Neural progenitor cell (in vitro differentiated cells): Measurements from ENCODE around the gene POU2AF2. TPM values are rescaled to one million over a fixed set of nuclear protein-coding genes. Genes with fewer than 3 reads are reported as not detected.

Source experiments
- DNase-seq: peaks from one replicate; pipeline ENCODE4 v3.0.0-alpha.2; 2016; ENCODE audit warnings: low spot score
- H2AFZ ChIP-seq: fragments of 200-600 bp; sonication (generic); replicated peaks from 2 replicates; pipeline ENCODE4 v1.6.1; 2016; ENCODE audit warnings: antibody characterized with exemption
- H3F3A ChIP-seq: fragments of 200-600 bp; sonication (generic); 2 replicates; pipeline ENCODE4 v1.6.1; 2016; ENCODE audit warnings: antibody characterized with exemption, low read depth
- H3K27ac ChIP-seq: fragments of 200-600 bp; sonication (generic); 2 replicates; pipeline ENCODE4 v1.5.1; 2016; ENCODE audit warnings: mild to moderate bottlenecking
- H3K27me3 ChIP-seq: fragments of 200-600 bp; sonication (generic); 2 replicates; pipeline ENCODE4 v1.6.1; 2016; ENCODE audit warnings: mild to moderate bottlenecking, moderate library complexity
- H3K36me3 ChIP-seq: fragments of 200-600 bp; sonication (generic); 2 replicates; pipeline ENCODE4 v1.5.1; 2016
- H3K4me1 ChIP-seq: fragments of 200-600 bp; sonication (generic); 2 replicates; pipeline ENCODE4 v1.6.1; 2016; ENCODE audit warnings: mixed run types
- H3K4me2 ChIP-seq: fragments of 200-600 bp; sonication (generic); 2 replicates; pipeline ENCODE4 v1.6.1; 2016
- H3K4me3 ChIP-seq: fragments of 200-600 bp; sonication (generic); 2 replicates; pipeline ENCODE4 v1.5.1; 2016
- H3K79me2 ChIP-seq: fragments of 200-600 bp; sonication (generic); 2 replicates; pipeline ENCODE4 v1.6.1; 2016; ENCODE audit warnings: low read depth
- H3K9ac ChIP-seq: fragments of 200-600 bp; sonication (generic); 2 replicates; pipeline ENCODE4 v1.6.1; 2016
- H3K9me3 ChIP-seq: fragments of 200-600 bp; sonication (generic); 2 replicates; pipeline ENCODE4 v1.5.1; 2016; ENCODE audit warnings: low read depth
- H4K20me1 ChIP-seq: fragments of 200-600 bp; sonication (generic); 2 replicates; pipeline ENCODE4 v1.6.1; 2016; ENCODE audit warnings: low read depth
- H3K27ac Mint-ChIP-seq: 3 replicates; pipeline ENCODE4 v1.8.0; 2021; ENCODE audit warnings: mixed read lengths
- H3K27me3 Mint-ChIP-seq: 2 replicates; pipeline ENCODE4 v1.8.0; 2022; ENCODE audit warnings: low read depth, mild to moderate bottlenecking, inconsistent platforms, moderate library complexity, mixed read lengths; ENCODE audit not compliant: insufficient read depth
- H3K36me3 Mint-ChIP-seq: 3 replicates; pipeline ENCODE4 v1.8.0; 2021; ENCODE audit warnings: mixed read lengths
- H3K4me1 Mint-ChIP-seq: 3 replicates; pipeline ENCODE4 v1.8.0; 2021; ENCODE audit warnings: mixed read lengths
- H3K4me3 Mint-ChIP-seq: 3 replicates; pipeline ENCODE4 v1.8.0; 2021; ENCODE audit warnings: mild to moderate bottlenecking, moderate library complexity, mixed read lengths
- H3K9me3 Mint-ChIP-seq: 3 replicates; pipeline ENCODE4 v1.8.0; 2020; ENCODE audit warnings: mixed read lengths
- EZH2 ChIP-seq: fragments of 200-600 bp; sonication (generic); IDR thresholded peaks from 2 replicates; pipeline ENCODE4 v1.6.1; 2017; ENCODE audit warnings: antibody characterized with exemption, mild to moderate bottlenecking, moderate library complexity
- EZH2phosphoT487 ChIP-seq: fragments of 200-600 bp; sonication (generic); IDR thresholded peaks from 2 replicates; pipeline ENCODE4 v1.6.1; 2017; ENCODE audit warnings: antibody characterized with exemption
- total RNA-seq: library from RNA; depleted of rRNA; stranded (reverse); fragments of >200 nt; gene quantifications from 2 replicates; pipeline ENCODE4 v1.2.3, GENCODE V29; 2015; ENCODE audit warnings: low replicate concordance
- TF ChIP-seq, protein P1 (sequence below): fragments of 200-600 bp; sonication (generic); IDR thresholded peaks from 2 replicates; pipeline ENCODE4 v1.5.1; 2017; ENCODE audit warnings: antibody characterized with exemption, mild to moderate bottlenecking

The POU2AF2 gene
- total RNA-seq, 1 donor from 2014 or later = not detected

GRCh38 chr11:111299101-111300026 lies 53.8 kb downstream of the POU2AF2 start:
- H3K27ac Mint-ChIP-seq = no peak overlapping the region
- Histone ChIP-seq H3F3A (peaks cover 10% of the 10 kb centered on the region), H3K4me2 (peak overlapping the region; percentile 91), H3K4me1 (no peaks in the 10 kb centered on the region), H3K9me3 (no peaks in the 10 kb centered on the region), H3K27ac (no peak overlapping the region), H3K27me3 (peaks cover 58% of the 10 kb centered on the region), H3K79me2 (no peaks in the 10 kb centered on the region), H4K20me1 (no peaks in the 10 kb centered on the region), H3K36me3 (no peaks in the 10 kb centered on the region), H3K9ac (peak overlapping the region; percentile 40), H2AFZ (peak overlapping the region; percentile 96), H3K4me3 (peak overlapping the region; percentile 85)
- peaks cover 22% of the 10 kb centered on the region for H3K27me3 Mint-ChIP-seq
- peak overlapping the region; percentile 82 for H3K4me3 Mint-ChIP-seq
- H3K4me1 Mint-ChIP-seq = peaks cover 14% of the 10 kb centered on the region
- H3K9me3 Mint-ChIP-seq = no peaks in the 10 kb centered on the region
- TF ChIP-seq, protein P1, sequence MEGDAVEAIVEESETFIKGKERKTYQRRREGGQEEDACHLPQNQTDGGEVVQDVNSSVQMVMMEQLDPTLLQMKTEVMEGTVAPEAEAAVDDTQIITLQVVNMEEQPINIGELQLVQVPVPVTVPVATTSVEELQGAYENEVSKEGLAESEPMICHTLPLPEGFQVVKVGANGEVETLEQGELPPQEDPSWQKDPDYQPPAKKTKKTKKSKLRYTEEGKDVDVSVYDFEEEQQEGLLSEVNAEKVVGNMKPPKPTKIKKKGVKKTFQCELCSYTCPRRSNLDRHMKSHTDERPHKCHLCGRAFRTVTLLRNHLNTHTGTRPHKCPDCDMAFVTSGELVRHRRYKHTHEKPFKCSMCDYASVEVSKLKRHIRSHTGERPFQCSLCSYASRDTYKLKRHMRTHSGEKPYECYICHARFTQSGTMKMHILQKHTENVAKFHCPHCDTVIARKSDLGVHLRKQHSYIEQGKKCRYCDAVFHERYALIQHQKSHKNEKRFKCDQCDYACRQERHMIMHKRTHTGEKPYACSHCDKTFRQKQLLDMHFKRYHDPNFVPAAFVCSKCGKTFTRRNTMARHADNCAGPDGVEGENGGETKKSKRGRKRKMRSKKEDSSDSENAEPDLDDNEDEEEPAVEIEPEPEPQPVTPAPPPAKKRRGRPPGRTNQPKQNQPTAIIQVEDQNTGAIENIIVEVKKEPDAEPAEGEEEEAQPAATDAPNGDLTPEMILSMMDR = peak; percentile 62
- TF ChIP-seq EZH2phosphoT487 (no peak), EZH2 (peak; percentile 4)
- H3K36me3 Mint-ChIP-seq = peaks cover 1% of the 10 kb centered on the region
- DNase-seq = peak; percentile 75

DNA sequence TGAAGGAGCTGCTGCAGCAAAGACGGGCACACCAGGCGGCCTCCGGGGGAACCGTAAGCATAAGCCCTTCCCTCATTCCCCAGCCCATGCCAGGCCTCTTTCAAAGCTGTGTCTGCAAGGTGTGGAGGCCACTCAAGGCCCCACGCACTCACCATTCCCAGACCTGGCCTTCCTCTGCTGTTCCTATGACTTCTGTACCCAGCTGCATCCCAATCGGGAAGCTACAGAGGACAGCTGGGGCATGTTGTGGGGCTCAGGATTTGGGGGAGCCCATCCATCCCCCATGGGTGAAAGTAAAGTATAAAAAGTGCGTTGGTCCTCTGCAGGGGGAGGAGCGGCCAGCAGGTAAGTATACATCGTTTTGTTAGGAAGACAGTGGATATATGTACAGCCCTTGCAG lies 55.0 kb downstream of the POU2AF2 start:
- Histone ChIP-seq H3K4me3 (no peak overlapping the region), H3K9ac (no peak overlapping the region), H3K4me2 (no peak overlapping the region), H3K36me3 (no peaks in the 10 kb centered on the region), H4K20me1 (no peaks in the 10 kb centered on the region), H3K27ac (no peak overlapping the region), H3F3A (peaks cover 10% of the 10 kb centered on the region), H3K4me1 (no peaks in the 10 kb centered on the region), H2AFZ (no peak overlapping the region), H3K27me3 (peaks cover 58% of the 10 kb centered on the region), H3K79me2 (no peaks in the 10 kb centered on the region), H3K9me3 (no peaks in the 10 kb centered on the region)
- Mint-ChIP-seq H3K9me3 (no peaks in the 10 kb centered on the region), H3K27me3 (peaks cover 22% of the 10 kb centered on the region), H3K4me3 (peak overlapping the region; percentile 82), H3K27ac (no peak overlapping the region), H3K4me1 (peaks cover 18% of the 10 kb centered on the region), H3K36me3 (peaks cover 1% of the 10 kb centered on the region)
- TF ChIP-seq EZH2phosphoT487 = no peak
- TF ChIP-seq, protein P1 = no peak
- no peak for TF ChIP-seq EZH2
- DNase-seq = no peak

- Histone ChIP-seq H3K4me2 (no peak overlapping the region), H3K36me3 (no peaks in the 10 kb centered on the region), H3K4me3 (no peak overlapping the region), H3K9me3 (no peaks in the 10 kb centered on the region), H3F3A (peaks cover 10% of the 10 kb centered on the region), H3K4me1 (no peaks in the 10 kb centered on the region), H4K20me1 (no peaks in the 10 kb centered on the region), H3K27ac (no peak overlapping the region), H3K9ac (no peak overlapping the region), H3K27me3 (peaks cover 58% of the 10 kb centered on the region), H3K79me2 (no peaks in the 10 kb centered on the region), H2AFZ (no peak overlapping the region)
- DNase-seq = no peak
- Mint-ChIP-seq H3K4me1 (peaks cover 18% of the 10 kb centered on the region), H3K27ac (no peak overlapping the region), H3K4me3 (no peak overlapping the region), H3K27me3 (peaks cover 17% of the 10 kb centered on the region), H3K36me3 (peaks cover 1% of the 10 kb centered on the region), H3K9me3 (no peaks in the 10 kb centered on the region)
- TF ChIP-seq, protein P1 = no peak
- TF ChIP-seq EZH2 = no peak
These were observed 55.7 kb downstream of the POU2AF2 start for GRCh38 chr11:111301004-111301841.
